ENCODE measurements around the gene NKAIN2. TPM values are rescaled to one million over a fixed set of nuclear protein-coding genes. Genes with fewer than 3 reads are reported as not detected.
A peak's percentile ranks its signal among the peaks of the same experiment; 100 is the strongest.

The NKAIN2 gene
- total and polyA plus RNA-seq, 7 donors = 0.08 to 13.5 (median 1.1) TPM

- no peak overlapping the region for H3K4me3 ChIP-seq
- TF ChIP-seq CTCF (IDR thresholded peaks at IDR 0.05) = no peak
- H3K9me3 ChIP-seq = no peaks in the 10 kb centered on the region
- H3K27ac ChIP-seq = peak overlapping the region; percentile 12
- no peaks in the 10 kb centered on the region for H3K27me3 ChIP-seq (ENCODE audit: insufficient read depth in 3 of 3, low read length in 2 of 3)
- DNase-seq (no peak), ATAC-seq (peak; percentile 76 to 90 (median 84))
- no peaks in the 10 kb centered on the region for H3K36me3 ChIP-seq (ENCODE audit: insufficient read depth in 1 of 2, low read depth in 1 of 2)
- H3K4me1 ChIP-seq = peaks cover 8% of the 10 kb centered on the region
- intact Hi-C loops (cut with DNase I) = no loop called here
- WGBS, 3 donors = 23 to 36% (median 32%) methylated on average over 2 of the region's 2 CpGs
Measured at GRCh38 chr6:124203101-124203811, 399.6 kb downstream of the NKAIN2 start.

DNA sequence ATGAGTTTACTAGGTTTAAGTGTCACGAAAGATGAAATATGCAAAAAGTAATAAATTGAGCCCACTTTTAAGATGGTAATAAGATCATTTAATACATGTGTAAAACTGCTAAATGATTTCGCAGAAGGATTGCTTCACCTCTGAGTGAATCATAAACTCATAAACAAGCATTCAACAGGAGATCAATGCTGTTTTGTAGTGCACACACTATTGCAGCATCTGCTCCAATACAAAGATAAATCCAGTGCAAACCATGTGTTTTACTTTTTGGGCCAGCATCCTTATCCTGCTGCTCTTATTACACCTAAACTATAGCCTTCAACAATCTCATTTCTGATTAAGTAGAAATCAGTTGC is 400.1 kb downstream of the NKAIN2 start:
- TF ChIP-seq CTCF (IDR thresholded peaks at IDR 0.05) = no peak
- DNase-seq = no peak
- Histone ChIP-seq H3K27me3 (ENCODE audit: insufficient read depth in 3 of 3, low read length in 2 of 3) (no peaks in the 10 kb centered on the region), H3K4me3 (no peak overlapping the region), H3K36me3 (ENCODE audit: insufficient read depth in 1 of 2, low read depth in 1 of 2) (no peaks in the 10 kb centered on the region), H3K9me3 (no peaks in the 10 kb centered on the region), H3K27ac (peak overlapping the region; percentile 12), H3K4me1 (peaks cover 8% of the 10 kb centered on the region)
- WGBS, 3 donors = 35 to 45% (median 37%) methylated on average over 2 of the region's 2 CpGs
- ATAC-seq = peak in 3 of 4 donors; percentile 50 to 71 (median 55)
- intact Hi-C loops (cut with DNase I) = no loop called here

- DNase-seq (no peak), ATAC-seq (no peak)
- 45 to 62% (median 60%) methylated on average over 2 of the region's 2 CpGs for WGBS, 3 donors
- Histone ChIP-seq H3K4me1 (peaks cover 8% of the 10 kb centered on the region), H3K27me3 (ENCODE audit: insufficient read depth in 3 of 3, low read length in 2 of 3) (no peaks in the 10 kb centered on the region), H3K4me3 (no peak overlapping the region), H3K36me3 (ENCODE audit: insufficient read depth in 1 of 2, low read depth in 1 of 2) (no peaks in the 10 kb centered on the region), H3K9me3 (peaks cover 4% of the 10 kb centered on the region), H3K27ac (no peak overlapping the region)
- no peak for TF ChIP-seq CTCF (IDR thresholded peaks at IDR 0.05)
- intact Hi-C loops (cut with DNase I) = no loop called here
Measured at GRCh38 chr6:124205921-124206320, 402.3 kb downstream of the NKAIN2 start.

GRCh38 chr6:124223611-124224345 is 420.1 kb downstream of the NKAIN2 start:
- Histone ChIP-seq H3K9me3 (no peaks in the 10 kb centered on the region), H3K4me3 (no peak overlapping the region), H3K36me3 (ENCODE audit: insufficient read depth in 1 of 2, low read depth in 1 of 2) (no peaks in the 10 kb centered on the region), H3K27ac (no peak overlapping the region), H3K27me3 (ENCODE audit: insufficient read depth in 3 of 3, low read length in 2 of 3) (no peaks in the 10 kb centered on the region), H3K4me1 (no peaks in the 10 kb centered on the region)
- TF ChIP-seq CTCF (IDR thresholded peaks at IDR 0.05) = no peak
- WGBS, 3 donors = 88 to 95% (median 93%) methylated on average over 3 of the region's 3 CpGs
- ATAC-seq = peak in 2 of 4 donors; percentile 9 to 49
- no peak for DNase-seq
- intact Hi-C loops (cut with DNase I) = no loop called here
